ENCODE data around the gene PROKR1.

GRCh38 chr2:68687018-68687417 lies 43.6 kb downstream of the PROKR1 start:
- TF ChIP-seq CTCF (IDR thresholded peaks at IDR 0.05; ENCODE audit: insufficient read depth, low read length): no peak
- TF ChIP-seq, protein P1, sequence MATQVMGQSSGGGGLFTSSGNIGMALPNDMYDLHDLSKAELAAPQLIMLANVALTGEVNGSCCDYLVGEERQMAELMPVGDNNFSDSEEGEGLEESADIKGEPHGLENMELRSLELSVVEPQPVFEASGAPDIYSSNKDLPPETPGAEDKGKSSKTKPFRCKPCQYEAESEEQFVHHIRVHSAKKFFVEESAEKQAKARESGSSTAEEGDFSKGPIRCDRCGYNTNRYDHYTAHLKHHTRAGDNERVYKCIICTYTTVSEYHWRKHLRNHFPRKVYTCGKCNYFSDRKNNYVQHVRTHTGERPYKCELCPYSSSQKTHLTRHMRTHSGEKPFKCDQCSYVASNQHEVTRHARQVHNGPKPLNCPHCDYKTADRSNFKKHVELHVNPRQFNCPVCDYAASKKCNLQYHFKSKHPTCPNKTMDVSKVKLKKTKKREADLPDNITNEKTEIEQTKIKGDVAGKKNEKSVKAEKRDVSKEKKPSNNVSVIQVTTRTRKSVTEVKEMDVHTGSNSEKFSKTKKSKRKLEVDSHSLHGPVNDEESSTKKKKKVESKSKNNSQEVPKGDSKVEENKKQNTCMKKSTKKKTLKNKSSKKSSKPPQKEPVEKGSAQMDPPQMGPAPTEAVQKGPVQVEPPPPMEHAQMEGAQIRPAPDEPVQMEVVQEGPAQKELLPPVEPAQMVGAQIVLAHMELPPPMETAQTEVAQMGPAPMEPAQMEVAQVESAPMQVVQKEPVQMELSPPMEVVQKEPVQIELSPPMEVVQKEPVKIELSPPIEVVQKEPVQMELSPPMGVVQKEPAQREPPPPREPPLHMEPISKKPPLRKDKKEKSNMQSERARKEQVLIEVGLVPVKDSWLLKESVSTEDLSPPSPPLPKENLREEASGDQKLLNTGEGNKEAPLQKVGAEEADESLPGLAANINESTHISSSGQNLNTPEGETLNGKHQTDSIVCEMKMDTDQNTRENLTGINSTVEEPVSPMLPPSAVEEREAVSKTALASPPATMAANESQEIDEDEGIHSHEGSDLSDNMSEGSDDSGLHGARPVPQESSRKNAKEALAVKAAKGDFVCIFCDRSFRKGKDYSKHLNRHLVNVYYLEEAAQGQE (IDR thresholded peaks at IDR 0.05; ENCODE audit: insufficient replicate concordance, low read depth): no peak
- no peak for TF ChIP-seq SPI1 (IDR thresholded peaks at IDR 0.05; ENCODE audit: borderline replicate concordance, low read depth)
